CD8-positive, alpha-beta memory T cell (primary cell): ENCODE measurements around the gene MAFB. TPM values are rescaled to one million over a fixed set of nuclear protein-coding genes. Genes with fewer than 3 reads are reported as not detected.

Experiments used
- CTCF ChIA-PET: fragments of 350-600 bp; sonication (Branson Sonifier 250); formaldehyde crosslinking; loops from one replicate; lab custom pipeline; 2021; ENCODE audit warnings: antibody characterized with exemption; lab: Charles Lee
- POLR2A ChIA-PET: fragments of 350-600 bp; sonication (Branson Sonifier 250); formaldehyde crosslinking; loops from one replicate; lab custom pipeline; 2021; ENCODE audit warnings: antibody characterized with exemption; lab: Charles Lee
- DNase-seq, 5 donors: peaks; one replicate each; pipeline versions ENCODE4 v3.0.0 to v3.0.0-alpha.2; 2020 to 2022; ENCODE audit warnings: mixed read lengths in 1 of 5
- H3K27ac ChIP-seq: one replicate; pipeline ENCODE4 v1.7.0; 2013; ENCODE audit warnings: low read depth, mild to moderate bottlenecking, low read length, moderate library complexity
- H3K27me3 ChIP-seq: 2 replicates; pipeline ENCODE4 v1.7.0; 2013; ENCODE audit warnings: low read length, mild to moderate bottlenecking; ENCODE audit not compliant: insufficient read depth, poor library complexity, severe bottlenecking
- H3K36me3 ChIP-seq: 2 replicates; pipeline ENCODE4 v1.7.0; 2013; ENCODE audit warnings: mild to moderate bottlenecking, low read length, moderate library complexity; ENCODE audit not compliant: insufficient read depth
- H3K4me1 ChIP-seq: 2 replicates; pipeline ENCODE4 v1.7.0; 2013; ENCODE audit warnings: mild to moderate bottlenecking, low read length, moderate library complexity; ENCODE audit not compliant: insufficient read depth
- H3K4me3 ChIP-seq: 2 replicates; pipeline ENCODE4 v1.7.0; 2013; ENCODE audit warnings: mild to moderate bottlenecking, low read length
- H3K9me3 ChIP-seq: 2 replicates; pipeline ENCODE4 v1.7.0; 2013; ENCODE audit warnings: mild to moderate bottlenecking, low read length
- H3K27ac Mint-ChIP-seq, 8 donors: one replicate each; pipeline ENCODE4 v1.8.0; 2020 to 2021; ENCODE audit warnings: mixed read lengths in 8 of 8, mild to moderate bottlenecking in 6 of 8, inconsistent platforms in 3 of 8, moderate library complexity in 3 of 8
- H3K27me3 Mint-ChIP-seq, 2 donors: one replicate each; pipeline ENCODE4 v1.8.0; 2020 to 2021; ENCODE audit warnings: mixed read lengths in 2 of 2, mild to moderate bottlenecking in 1 of 2, moderate library complexity in 1 of 2
- H3K36me3 Mint-ChIP-seq, 3 donors: one replicate each; pipeline ENCODE4 v1.8.0; 2020 to 2021; ENCODE audit warnings: mixed read lengths in 3 of 3, inconsistent platforms in 1 of 3, mild to moderate bottlenecking in 1 of 3
- H3K4me1 Mint-ChIP-seq, 3 donors: one replicate each; pipeline ENCODE4 v1.8.0; 2020 to 2021; ENCODE audit warnings: mixed read lengths in 3 of 3, inconsistent platforms in 1 of 3, mild to moderate bottlenecking in 1 of 3
- H3K4me3 Mint-ChIP-seq, 7 donors: one replicate each; pipeline ENCODE4 v1.8.0; 2020 to 2021; ENCODE audit warnings: mixed read lengths in 7 of 7, mild to moderate bottlenecking in 6 of 7, moderate library complexity in 4 of 7, inconsistent platforms in 2 of 7
- H3K9me3 Mint-ChIP-seq, 5 donors: one replicate each; pipeline ENCODE4 v1.8.0; 2020 to 2022; ENCODE audit warnings: mixed read lengths in 5 of 5, mild to moderate bottlenecking in 3 of 5, moderate library complexity in 2 of 5, inconsistent platforms in 1 of 5
- polyA plus RNA-seq: library from polyadenylated mRNA; unstranded; fragments of 300-500 nt; fragmentation: Illumina TruSeq; gene quantifications from one replicate; pipeline ENCODE4 v1.2.3, GENCODE V29; 2021
- total RNA-seq, 2 experiments: library from RNA; stranded (reverse); gene quantifications; one replicate each; pipeline ENCODE4 v1.2.3, GENCODE V29; 2021

The MAFB gene
- total and polyA plus RNA-seq, 3 experiments from 2014 or later: 1.7 to 2.0 TPM; not detected in 1

GRCh38 chr20:40683221-40683893 lies 5.7 kb downstream of the MAFB start:
- Mint-ChIP-seq H3K4me3 (no peak overlapping the region), H3K27ac (no peak overlapping the region), H3K36me3 (no peaks in the 10 kb centered on the region), H3K9me3 (no peaks in the 10 kb centered on the region), H3K27me3 (peaks cover 57 to 80% of the 10 kb centered on the region in 2 donors), H3K4me1 (peaks cover 0 to 18% (median 4%) of the 10 kb centered on the region in 3 donors)
- Histone ChIP-seq H3K4me3 (no peak overlapping the region), H3K27me3 (peaks cover 24% of the 10 kb centered on the region), H3K36me3 (no peaks in the 10 kb centered on the region), H3K9me3 (no peaks in the 10 kb centered on the region), H3K27ac (no peak overlapping the region), H3K4me1 (no peaks in the 10 kb centered on the region)
- CTCF ChIA-PET: no interaction called here
- DNase-seq: no peak
- POLR2A ChIA-PET: no interaction called here

DNA sequence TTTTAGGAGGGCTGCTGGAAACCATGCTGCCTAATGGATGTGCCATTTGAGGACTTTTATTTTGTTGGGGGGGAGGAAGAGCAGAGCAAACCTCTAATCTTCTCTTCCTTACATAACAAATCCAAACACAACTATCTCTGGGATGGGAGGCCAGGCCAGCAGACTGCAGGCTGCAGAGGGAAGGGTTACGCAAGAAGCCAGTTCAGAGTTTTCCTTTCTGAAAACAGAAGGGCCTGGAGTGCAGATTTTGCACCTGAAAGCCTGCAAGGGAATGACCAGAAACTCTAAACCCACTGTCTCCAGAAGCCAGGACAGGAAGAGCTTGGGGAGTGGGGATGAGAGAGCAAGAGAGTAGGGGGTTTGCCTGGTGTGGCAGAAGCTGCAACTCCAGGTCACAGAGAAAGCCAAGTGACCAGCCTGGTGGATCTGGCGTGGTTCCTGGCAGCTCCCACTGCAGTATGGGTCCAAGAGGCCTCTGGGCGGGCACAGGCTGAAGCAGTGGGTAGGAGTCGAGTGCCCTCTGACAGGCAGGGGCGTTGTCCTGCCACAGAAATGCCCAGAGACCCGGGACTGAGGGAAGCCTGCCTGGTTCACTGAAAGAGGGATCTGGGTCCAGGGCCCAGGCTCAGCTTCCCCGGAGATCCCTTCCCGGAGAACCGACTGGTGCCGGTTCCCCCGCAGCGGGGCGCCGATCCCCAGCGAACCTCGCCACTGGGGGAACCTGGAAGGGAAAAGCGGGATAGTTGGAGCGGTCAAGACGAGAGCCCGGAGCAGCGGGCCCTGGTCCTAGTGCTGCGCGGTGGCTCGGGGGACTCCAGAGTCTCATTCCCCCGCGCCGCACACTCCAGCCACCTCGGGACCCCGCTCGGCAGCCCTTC lies 6.7 kb downstream of the MAFB start:
- Mint-ChIP-seq H3K27me3 (peaks cover 57 to 79% of the 10 kb centered on the region in 2 donors), H3K27ac (no peak overlapping the region), H3K36me3 (no peaks in the 10 kb centered on the region), H3K4me1 (peaks cover 0 to 18% (median 3%) of the 10 kb centered on the region in 3 donors), H3K9me3 (no peaks in the 10 kb centered on the region), H3K4me3 (no peak overlapping the region)
- POLR2A ChIA-PET: no interaction called here
- H3K9me3 ChIP-seq: no peaks in the 10 kb centered on the region
- H3K36me3 ChIP-seq: no peaks in the 10 kb centered on the region
- H3K27me3 ChIP-seq: peaks cover 24% of the 10 kb centered on the region
- H3K4me3 ChIP-seq: no peak overlapping the region
- no peaks in the 10 kb centered on the region for H3K4me1 ChIP-seq
- H3K27ac ChIP-seq: no peak overlapping the region
- CTCF ChIA-PET: no interaction called here
- DNase-seq: no peak

DNA sequence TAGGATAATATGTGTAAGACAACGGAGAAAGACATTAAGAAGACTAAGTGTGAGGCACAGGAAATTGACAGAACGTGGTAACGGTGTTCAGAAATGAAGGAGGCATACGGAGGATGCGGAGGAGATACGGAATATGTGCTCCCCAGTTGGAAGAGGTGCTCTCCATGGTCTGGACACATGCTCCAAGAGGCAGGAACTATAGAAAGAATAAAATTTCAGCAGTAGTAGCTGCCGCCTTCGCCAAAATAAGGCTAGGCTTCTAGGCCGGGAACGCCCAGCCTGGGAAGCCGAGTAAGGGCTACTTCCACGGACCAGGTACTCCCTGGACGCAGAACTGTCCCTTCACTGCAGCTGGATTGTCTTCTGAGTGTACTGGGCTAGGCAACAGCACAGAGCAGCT lies 7.4 kb downstream of the MAFB start:
- H3K4me3 ChIP-seq: no peak overlapping the region
- H3K27ac ChIP-seq: no peak overlapping the region
- no peaks in the 10 kb centered on the region for H3K4me1 ChIP-seq
- peaks cover 24% of the 10 kb centered on the region for H3K27me3 ChIP-seq
- POLR2A ChIA-PET: no interaction called here
- DNase-seq: no peak
- CTCF ChIA-PET: no interaction called here
- no peaks in the 10 kb centered on the region for H3K9me3 ChIP-seq
- H3K27me3 Mint-ChIP-seq: peaks cover 52 to 75% of the 10 kb centered on the region in 2 donors
- peaks cover 0 to 14% (median under 1%) of the 10 kb centered on the region in 3 donors for H3K4me1 Mint-ChIP-seq
- no peaks in the 10 kb centered on the region for H3K9me3 Mint-ChIP-seq
- H3K36me3 Mint-ChIP-seq: no peaks in the 10 kb centered on the region
- H3K36me3 ChIP-seq: no peaks in the 10 kb centered on the region
- no peak overlapping the region for H3K27ac Mint-ChIP-seq
- no peak overlapping the region for H3K4me3 Mint-ChIP-seq

- Histone ChIP-seq H3K4me3 (no peak overlapping the region), H3K36me3 (no peaks in the 10 kb centered on the region), H3K27ac (no peak overlapping the region), H3K27me3 (peaks cover 18% of the 10 kb centered on the region), H3K9me3 (no peaks in the 10 kb centered on the region), H3K4me1 (no peaks in the 10 kb centered on the region)
- Mint-ChIP-seq H3K9me3 (no peaks in the 10 kb centered on the region), H3K4me1 (peaks cover 0 to 13% (median 0%) of the 10 kb centered on the region in 3 donors), H3K4me3 (no peak overlapping the region), H3K27me3 (peaks cover 51 to 75% of the 10 kb centered on the region in 2 donors), H3K27ac (no peak overlapping the region), H3K36me3 (no peaks in the 10 kb centered on the region)
- DNase-seq: no peak
- CTCF ChIA-PET: no interaction called here
- POLR2A ChIA-PET: no interaction called here
Observed at GRCh38 chr20:40681165-40681564, 7.9 kb downstream of the MAFB start.

GRCh38 chr20:40680161-40680959 lies 8.7 kb downstream of the MAFB start:
- DNase-seq: no peak
- H3K36me3 ChIP-seq: no peaks in the 10 kb centered on the region
- ChIA-PET CTCF (no interaction called here), POLR2A (no interaction called here)
- Mint-ChIP-seq H3K4me3 (no peak overlapping the region), H3K36me3 (no peaks in the 10 kb centered on the region), H3K9me3 (no peaks in the 10 kb centered on the region), H3K27me3 (peaks cover 50 to 71% of the 10 kb centered on the region in 2 donors), H3K27ac (no peak overlapping the region), H3K4me1 (peaks cover 0 to 13% (median 0%) of the 10 kb centered on the region in 3 donors)
- no peaks in the 10 kb centered on the region for H3K9me3 ChIP-seq
- no peaks in the 10 kb centered on the region for H3K4me1 ChIP-seq
- H3K4me3 ChIP-seq: no peak overlapping the region
- peaks cover 10% of the 10 kb centered on the region for H3K27me3 ChIP-seq
- H3K27ac ChIP-seq: no peak overlapping the region

DNA sequence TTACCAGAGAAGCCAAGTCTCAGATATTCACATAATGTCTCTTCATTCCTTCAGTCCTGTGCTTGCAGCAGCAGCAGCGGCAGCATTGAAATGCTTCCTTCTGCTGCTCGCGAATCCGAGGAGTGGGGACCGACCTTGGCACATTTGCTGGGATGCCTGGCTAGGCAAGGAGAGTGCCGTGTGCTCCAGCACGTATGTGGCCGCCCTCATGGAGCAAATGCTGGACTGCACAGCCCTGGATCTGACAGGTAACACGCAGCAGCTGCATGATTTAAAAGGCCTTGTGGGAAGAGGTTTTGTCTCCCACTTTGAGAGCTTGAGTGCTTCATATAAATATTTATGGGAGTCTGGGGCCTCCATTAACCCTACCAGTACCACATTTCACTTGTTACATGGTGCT lies 9.9 kb downstream of the MAFB start:
- Mint-ChIP-seq H3K4me3 (no peak overlapping the region), H3K36me3 (no peaks in the 10 kb centered on the region), H3K27ac (no peak overlapping the region), H3K27me3 (peaks cover 39 to 66% of the 10 kb centered on the region in 2 donors), H3K9me3 (no peaks in the 10 kb centered on the region), H3K4me1 (peaks cover 0 to 12% (median 0%) of the 10 kb centered on the region in 3 donors)
- peaks cover 4% of the 10 kb centered on the region for H3K27me3 ChIP-seq
- ChIA-PET CTCF (no interaction called here), POLR2A (no interaction called here)
- DNase-seq: no peak
- no peaks in the 10 kb centered on the region for H3K9me3 ChIP-seq
- no peaks in the 10 kb centered on the region for H3K36me3 ChIP-seq
- no peak overlapping the region for H3K27ac ChIP-seq
- H3K4me3 ChIP-seq: no peak overlapping the region
- no peaks in the 10 kb centered on the region for H3K4me1 ChIP-seq

GRCh38 chr20:40678286-40678875 lies 10.7 kb downstream of the MAFB start:
- Mint-ChIP-seq H3K27ac (peak overlapping the region in 1 of 8 donors; percentile 19), H3K4me1 (peaks cover 0 to 4% (median 0%) of the 10 kb centered on the region in 3 donors), H3K9me3 (no peaks in the 10 kb centered on the region), H3K36me3 (no peaks in the 10 kb centered on the region), H3K4me3 (no peak overlapping the region), H3K27me3 (peaks cover 32 to 65% of the 10 kb centered on the region in 2 donors)
- Histone ChIP-seq H3K27me3 (no peaks in the 10 kb centered on the region), H3K9me3 (no peaks in the 10 kb centered on the region), H3K36me3 (no peaks in the 10 kb centered on the region), H3K4me1 (no peaks in the 10 kb centered on the region), H3K27ac (no peak overlapping the region), H3K4me3 (no peak overlapping the region)
- CTCF ChIA-PET: no interaction called here
- POLR2A ChIA-PET: no interaction called here
- no peak for DNase-seq
